IMR-90 (cell line): ENCODE data around the gene UTP4.

Experiments
- BHLHE40 ChIP-seq: fragments of 150-350 bp; IDR thresholded peaks from 2 replicates; pipeline ENCODE4 v1.6.1; 2016; ENCODE audit warnings: mild to moderate bottlenecking, low read depth, low read length
- POLR2A ChIP-seq: IDR thresholded peaks from 2 replicates; pipeline ENCODE4 v1.6.1; 2012; ENCODE audit warnings: mild to moderate bottlenecking, low read depth, low read length
- TF ChIP-seq, protein P1 (sequence below): conservative IDR thresholded peaks from 2 replicates; pipeline ENCODE4 v1.5.1; 2012; ENCODE audit warnings: mild to moderate bottlenecking, low read depth, low read length, improper control_type of control experiment
- TF ChIP-seq, protein P2 (sequence below): fragments of 150-350 bp; IDR thresholded peaks from 2 replicates; pipeline ENCODE4 v1.6.1; 2016; ENCODE audit warnings: low read depth, mild to moderate bottlenecking, low read length, moderate library complexity, borderline replicate concordance

DNA sequence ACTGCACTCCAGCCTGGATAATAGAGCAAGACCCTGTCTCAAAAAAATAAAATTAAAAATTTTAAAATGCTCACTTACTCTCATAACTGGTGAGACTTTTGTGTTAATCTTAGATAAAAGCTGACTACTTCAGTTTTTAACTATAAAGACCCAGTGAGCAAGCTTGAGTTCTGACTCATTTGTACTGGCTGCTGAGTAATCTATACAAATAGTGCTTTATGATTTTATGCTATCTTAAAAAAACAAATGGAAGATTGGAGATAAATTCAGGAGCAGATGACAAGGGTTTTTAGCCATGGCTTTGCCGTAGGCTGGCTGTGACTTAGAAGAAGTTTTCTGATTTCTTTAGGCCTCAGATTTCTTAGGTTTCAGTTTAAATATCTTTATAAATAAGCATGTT, 85.0 kb downstream of the UTP4 start:
- TF ChIP-seq, protein P1, sequence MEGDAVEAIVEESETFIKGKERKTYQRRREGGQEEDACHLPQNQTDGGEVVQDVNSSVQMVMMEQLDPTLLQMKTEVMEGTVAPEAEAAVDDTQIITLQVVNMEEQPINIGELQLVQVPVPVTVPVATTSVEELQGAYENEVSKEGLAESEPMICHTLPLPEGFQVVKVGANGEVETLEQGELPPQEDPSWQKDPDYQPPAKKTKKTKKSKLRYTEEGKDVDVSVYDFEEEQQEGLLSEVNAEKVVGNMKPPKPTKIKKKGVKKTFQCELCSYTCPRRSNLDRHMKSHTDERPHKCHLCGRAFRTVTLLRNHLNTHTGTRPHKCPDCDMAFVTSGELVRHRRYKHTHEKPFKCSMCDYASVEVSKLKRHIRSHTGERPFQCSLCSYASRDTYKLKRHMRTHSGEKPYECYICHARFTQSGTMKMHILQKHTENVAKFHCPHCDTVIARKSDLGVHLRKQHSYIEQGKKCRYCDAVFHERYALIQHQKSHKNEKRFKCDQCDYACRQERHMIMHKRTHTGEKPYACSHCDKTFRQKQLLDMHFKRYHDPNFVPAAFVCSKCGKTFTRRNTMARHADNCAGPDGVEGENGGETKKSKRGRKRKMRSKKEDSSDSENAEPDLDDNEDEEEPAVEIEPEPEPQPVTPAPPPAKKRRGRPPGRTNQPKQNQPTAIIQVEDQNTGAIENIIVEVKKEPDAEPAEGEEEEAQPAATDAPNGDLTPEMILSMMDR, result no peak
- no peak for TF ChIP-seq POLR2A
- TF ChIP-seq BHLHE40, result no peak
- TF ChIP-seq, protein P2, sequence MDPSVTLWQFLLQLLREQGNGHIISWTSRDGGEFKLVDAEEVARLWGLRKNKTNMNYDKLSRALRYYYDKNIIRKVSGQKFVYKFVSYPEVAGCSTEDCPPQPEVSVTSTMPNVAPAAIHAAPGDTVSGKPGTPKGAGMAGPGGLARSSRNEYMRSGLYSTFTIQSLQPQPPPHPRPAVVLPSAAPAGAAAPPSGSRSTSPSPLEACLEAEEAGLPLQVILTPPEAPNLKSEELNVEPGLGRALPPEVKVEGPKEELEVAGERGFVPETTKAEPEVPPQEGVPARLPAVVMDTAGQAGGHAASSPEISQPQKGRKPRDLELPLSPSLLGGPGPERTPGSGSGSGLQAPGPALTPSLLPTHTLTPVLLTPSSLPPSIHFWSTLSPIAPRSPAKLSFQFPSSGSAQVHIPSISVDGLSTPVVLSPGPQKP, result no peak
